AG09309 (cell line): ENCODE results near the gene WASF3.

Experiments
- DNase-seq: peaks from one replicate; pipeline ENCODE4 v3.0.0-alpha.2; 2010; ENCODE audit warnings: low read depth
- H3K4me3 ChIP-seq: 2 replicates; pipeline ENCODE4 v1.5.1; 2011; ENCODE audit warnings: mild to moderate bottlenecking, low read depth, low read length, moderate library complexity; ENCODE audit not compliant: control insufficient read depth
- CTCF ChIP-seq: IDR thresholded peaks from 2 replicates; pipeline ENCODE4 v1.5.1; 2011; ENCODE audit warnings: mild to moderate bottlenecking, low read depth, low read length, inconsistent platforms; ENCODE audit not compliant: insufficient read depth, control insufficient read depth; ENCODE audit errors: missing control alignments

WASF3 gene

GRCh38 chr13:26699197-26699490, 141.7 kb downstream of the WASF3 start:
- H3K4me3 ChIP-seq = no peak overlapping the region
- DNase-seq = no peak
- no peak for TF ChIP-seq CTCF

- no peak overlapping the region for H3K4me3 ChIP-seq
- TF ChIP-seq CTCF = no peak
- no peak for DNase-seq
Observed at GRCh38 chr13:26705536-26705935, 148.1 kb downstream of the WASF3 start.

- H3K4me3 ChIP-seq = no peak overlapping the region
- TF ChIP-seq CTCF = no peak
- no peak for DNase-seq
Observed at GRCh38 chr13:26706381-26706780, 148.9 kb downstream of the WASF3 start.

GRCh38 chr13:26707122-26708006, 149.9 kb downstream of the WASF3 start:
- peak; percentile 10 for DNase-seq

GRCh38 chr13:26708007-26708297, 150.5 kb downstream of the WASF3 start:
- H3K4me3 ChIP-seq = no peak overlapping the region
- no peak for DNase-seq
- TF ChIP-seq CTCF = no peak

More at GRCh38 chr13:26707122-26708006, 149.9 kb downstream of the WASF3 start:
- peak; percentile 73 for TF ChIP-seq CTCF
- H3K4me3 ChIP-seq = no peak overlapping the region

GRCh38 chr13:26709461-26709860, 152.0 kb downstream of the WASF3 start:
- H3K4me3 ChIP-seq = no peak overlapping the region
- DNase-seq = no peak
- no peak for TF ChIP-seq CTCF
